ENCODE data around the gene IRGQ.

IRGQ gene

DNA sequence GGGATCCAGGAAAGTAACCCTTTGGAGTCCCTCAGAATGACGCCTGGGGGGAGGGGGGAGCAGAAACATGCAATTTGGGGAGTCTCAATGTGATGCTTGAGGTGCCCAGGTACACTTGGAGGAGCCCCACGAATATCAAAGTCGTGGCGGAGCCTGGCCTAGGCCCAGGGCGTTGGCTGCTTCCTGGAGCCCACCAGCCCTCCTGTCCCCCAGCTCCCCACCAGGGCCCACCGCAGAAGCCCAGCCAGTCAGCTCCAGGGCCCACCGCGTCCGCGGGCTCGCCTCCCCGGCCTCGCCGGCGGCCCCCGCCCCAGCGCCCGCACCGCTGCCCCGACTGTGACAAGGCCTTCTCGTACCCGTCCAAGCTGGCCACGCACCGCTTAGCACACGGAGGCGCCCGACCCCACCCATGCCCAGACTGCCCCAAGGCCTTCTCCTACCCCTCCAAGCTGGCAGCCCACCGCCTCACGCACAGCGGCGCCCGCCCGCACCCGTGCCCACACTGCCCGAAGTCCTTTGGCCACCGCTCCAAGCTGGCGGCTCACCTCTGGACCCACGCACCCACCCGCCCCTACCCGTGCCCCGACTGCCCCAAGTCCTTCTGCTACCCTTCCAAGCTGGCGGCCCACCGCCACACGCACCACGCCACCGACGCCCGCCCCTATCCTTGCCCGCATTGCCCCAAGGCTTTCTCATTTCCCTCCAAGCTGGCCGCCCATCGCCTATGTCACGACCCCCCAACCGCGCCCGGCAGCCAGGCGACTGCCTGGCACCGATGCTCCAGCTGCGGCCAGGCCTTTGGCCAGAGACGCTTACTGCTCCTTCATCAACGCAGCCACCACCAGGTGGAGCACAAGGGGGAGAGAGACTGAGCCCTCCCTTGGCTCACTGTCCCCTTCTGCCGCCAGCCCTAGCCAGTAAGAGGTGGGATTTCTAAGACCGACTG lies 60.8 kb downstream of the IRGQ start:
- DNase-seq = peak; percentile 21 to 41
